Upper lobe of right lung (tissue), 1 donor: ENCODE results near the gene HINFP. TPM values are rescaled to one million over a fixed set of nuclear protein-coding genes. Genes with fewer than 3 reads are reported as not detected.

Experiments
- ATAC-seq: fragments of 200-7000 bp; cut with Tn5 transposase; one replicate; pipeline ENCODE4 v1.9.1; 2020; ENCODE audit warnings: mild to moderate bottlenecking, moderate library complexity
- DNase-seq: peaks from one replicate; pipeline ENCODE4 v3.0.0-alpha.2; 2020
- H3K27ac ChIP-seq: fragments of 200-600 bp; one replicate; pipeline ENCODE4 v1.8.0; 2022
- H3K27me3 ChIP-seq: fragments of 200-600 bp; one replicate; pipeline ENCODE4 v1.8.0; 2022; ENCODE audit warnings: mild to moderate bottlenecking
- H3K36me3 ChIP-seq: fragments of 200-600 bp; one replicate; pipeline ENCODE4 v1.8.0; 2022
- H3K4me1 ChIP-seq: fragments of 200-600 bp; one replicate; pipeline ENCODE4 v1.8.0; 2022
- H3K4me3 ChIP-seq: fragments of 200-600 bp; one replicate; pipeline ENCODE4 v1.8.0; 2022; ENCODE audit warnings: mild to moderate bottlenecking
- H3K9me3 ChIP-seq: fragments of 200-600 bp; one replicate; pipeline ENCODE4 v1.8.0; 2022
- CTCF ChIP-seq: fragments of 200-600 bp; IDR thresholded peaks from one replicate; pipeline ENCODE4 v1.8.0; 2022; ENCODE audit warnings: antibody characterized with exemption
- intact Hi-C: fragments of 100-400 bp; cut with DNase I; formaldehyde crosslinking; loops from one replicate; pipeline ENCODE4 v1.11.0; 2022
- total RNA-seq: library from RNA; stranded (reverse); fragmentation: NEBNext Ultra II Directional; extraction: Animal tissue kit (Norgen Biotek cat#: 25700); gene quantifications from one replicate; pipeline ENCODE4 v1.2.1, GENCODE V29; 2021
- donor health status: DM: no; HTN: yes; CAD: no; lungs with severe emphysema.

The HINFP gene
- total RNA-seq, 1 donor from 2014 or later: 25.2 TPM

- peaks cover 6% of the 10 kb centered on the region for H3K27me3 ChIP-seq
- no peak for TF ChIP-seq CTCF
- H3K9me3 ChIP-seq: no peaks in the 10 kb centered on the region
- H3K36me3 ChIP-seq: no peaks in the 10 kb centered on the region
- H3K4me1 ChIP-seq: no peaks in the 10 kb centered on the region
- no peak overlapping the region for H3K4me3 ChIP-seq
- ATAC-seq (no peak), DNase-seq (no peak)
- intact Hi-C loops: no loop called here
- no peak overlapping the region for H3K27ac ChIP-seq
These were observed 35.1 kb downstream of the HINFP start for GRCh38 chr11:119156496-119156895.

GRCh38 chr11:119157063-119157462, 35.7 kb downstream of the HINFP start:
- no peak for ATAC-seq
- no peak for DNase-seq
- intact Hi-C loops: no loop called here

GRCh38 chr11:119158467-119158866, 37.1 kb downstream of the HINFP start:
- ATAC-seq: no peak

More at GRCh38 chr11:119157063-119157462, 35.7 kb downstream of the HINFP start:
- H3K36me3 ChIP-seq: no peaks in the 10 kb centered on the region
- peaks cover 6% of the 10 kb centered on the region for H3K27me3 ChIP-seq
- H3K4me1 ChIP-seq: no peaks in the 10 kb centered on the region
- H3K27ac ChIP-seq: no peak overlapping the region
- no peaks in the 10 kb centered on the region for H3K9me3 ChIP-seq
- TF ChIP-seq CTCF: no peak
- H3K4me3 ChIP-seq: no peak overlapping the region

GRCh38 chr11:119160151-119160550, 38.8 kb downstream of the HINFP start:
- Histone ChIP-seq H3K4me1 (no peaks in the 10 kb centered on the region), H3K36me3 (no peaks in the 10 kb centered on the region), H3K27me3 (no peaks in the 10 kb centered on the region), H3K4me3 (no peak overlapping the region), H3K9me3 (no peaks in the 10 kb centered on the region), H3K27ac (no peak overlapping the region)
- no peak for TF ChIP-seq CTCF
- no peak for ATAC-seq
- intact Hi-C loops: no loop called here
- no peak for DNase-seq

More at GRCh38 chr11:119158467-119158866, 37.1 kb downstream of the HINFP start:
- H3K36me3 ChIP-seq: no peaks in the 10 kb centered on the region
- no peak for TF ChIP-seq CTCF
- no peaks in the 10 kb centered on the region for H3K27me3 ChIP-seq
- no peaks in the 10 kb centered on the region for H3K4me1 ChIP-seq
- no peak overlapping the region for H3K4me3 ChIP-seq
- no peak for DNase-seq
- intact Hi-C loops: no loop called here
- H3K27ac ChIP-seq: no peak overlapping the region
- no peaks in the 10 kb centered on the region for H3K9me3 ChIP-seq

GRCh38 chr11:119161871-119162270, 40.5 kb downstream of the HINFP start:
- H3K9me3 ChIP-seq: no peaks in the 10 kb centered on the region
- no peak overlapping the region for H3K27ac ChIP-seq
- intact Hi-C loops: no loop called here
- H3K4me1 ChIP-seq: no peaks in the 10 kb centered on the region
- TF ChIP-seq CTCF: no peak
- no peak overlapping the region for H3K4me3 ChIP-seq
- no peaks in the 10 kb centered on the region for H3K27me3 ChIP-seq
- ATAC-seq (no peak), DNase-seq (no peak)
- H3K36me3 ChIP-seq: no peaks in the 10 kb centered on the region
